ENCODE measurements around the gene TRIM41.
A peak's percentile ranks its signal among the peaks of the same experiment; 100 is the strongest.

TRIM41 gene

GRCh38 chr5:181260720-181261319 is 37.7 kb downstream of the TRIM41 start, which contains the start of gene TRIM52 (continued):
- peak; percentile 95 for TF ChIP-seq KLF8 (tag by site-specific recombination; IDR thresholded peaks at IDR 0.05)
- TF ChIP-seq ZNF157 (tag by site-specific recombination; IDR thresholded peaks at IDR 0.05), result no peak
- peak; percentile 92 for TF ChIP-seq KLF17 (tag by site-specific recombination; IDR thresholded peaks at IDR 0.05)
- TF ChIP-seq GLIS2 (tag by site-specific recombination; IDR thresholded peaks at IDR 0.05), result peak; percentile 67; the same call in 1 of the 2 replicates
- peak; percentile 90 for TF ChIP-seq PBX3 (CRISPR knock-in tag; IDR thresholded peaks at IDR 0.05)
- TF ChIP-seq OSR2 (tag by site-specific recombination; IDR thresholded peaks at IDR 0.05), result peak; percentile 42
- 0 out of 2 replicates have a peak, but pooled peaks have one; percentile 16 for TF ChIP-seq PRDM10 (tag by site-specific recombination; IDR thresholded peaks at IDR 0.05)
- peak; percentile 87 for TF ChIP-seq ZSCAN30 (tag by site-specific recombination; IDR thresholded peaks at IDR 0.05)
- TF ChIP-seq FEZF1 (tag by site-specific recombination; IDR thresholded peaks at IDR 0.05), result peak; percentile 71; the same call in 1 of the 2 replicates
- peak; percentile 59 for TF ChIP-seq ZBTB8A (tag by site-specific recombination; IDR thresholded peaks at IDR 0.05)
- no peak for TF ChIP-seq ZNF518A (tag by site-specific recombination; conservative IDR thresholded peaks at IDR 0.05; ENCODE audit: low read depth)
- peak; percentile 59 for TF ChIP-seq SP3 (tag by site-specific recombination; IDR thresholded peaks at IDR 0.05)
- no peak for TF ChIP-seq ZFP41 (tag by site-specific recombination; IDR thresholded peaks at IDR 0.05; ENCODE audit: borderline replicate concordance)
- peak; percentile 20; the same call in 1 of the 2 replicates for TF ChIP-seq KLF9 (tag by site-specific recombination; IDR thresholded peaks at IDR 0.05; ENCODE audit: low read depth)
- no peak for TF ChIP-seq ZNF521 (tag by site-specific recombination; IDR thresholded peaks at IDR 0.05)
- no peak for TF ChIP-seq ZNF211 (tag by site-specific recombination; IDR thresholded peaks at IDR 0.05; ENCODE audit: low read depth)
- TF ChIP-seq ZNF600 (tag by site-specific recombination; IDR thresholded peaks at IDR 0.05), result peak; percentile 93
- no peak; the same call in 1 of the 2 replicates for TF ChIP-seq ZNF596 (tag by site-specific recombination; IDR thresholded peaks at IDR 0.05)
- TF ChIP-seq ZNF223 (tag by site-specific recombination; IDR thresholded peaks at IDR 0.05), result no peak
- no peak for TF ChIP-seq ZNF132 (tag by site-specific recombination; IDR thresholded peaks at IDR 0.05; ENCODE audit: borderline replicate concordance)
- TF ChIP-seq PRDM2 (tag by site-specific recombination; IDR thresholded peaks at IDR 0.05; ENCODE audit: borderline replicate concordance), result no peak
